H1 (cell line): ENCODE data around the gene LRBA. TPM values are rescaled to one million over a fixed set of nuclear protein-coding genes. Genes with fewer than 3 reads are reported as not detected.

ENCODE experiments used
- CTCF ChIA-PET: fragments of 300-600 bp; sonication (Branson Sonifier 250); formaldehyde crosslinking; loops from one replicate; lab custom pipeline; 2021; ENCODE audit not compliant: partially characterized antibody; lab: Charles Lee
- POLR2A ChIA-PET: fragments of 300-600 bp; sonication (Branson Sonifier 250); formaldehyde crosslinking; loops from one replicate; lab custom pipeline; 2021; ENCODE audit warnings: inconsistent platforms; ENCODE audit not compliant: partially characterized antibody; lab: Charles Lee
- DNase-seq, 2 experiments: peaks; one replicate each; pipeline versions ENCODE4 v3.0.0 to v3.0.0-alpha.2; 2010 to 2022; ENCODE audit warnings: low spot score in 2 of 2, low read depth in 1 of 2, mixed read lengths in 1 of 2
- FAIRE-seq: peaks from 2 replicates; lab custom pipeline; 2011; peaks lifted over from hg19 to GRCh38; lab: Jason Lieb, UNC
- H2AFZ ChIP-seq: 2 replicates; pipeline ENCODE4 v1.8.1; 2012; ENCODE audit warnings: low read length, inconsistent platforms
- H2AK5ac ChIP-seq: 2 replicates; pipeline ENCODE4 v1.6.1; 2013; ENCODE audit warnings: low read depth, low read length
- H2BK120ac ChIP-seq: replicated peaks from 2 replicates; pipeline ENCODE3; 2013; ENCODE audit warnings: low read depth, low read length, inconsistent platforms
- H2BK12ac ChIP-seq: 2 replicates; pipeline ENCODE4 v1.6.1; 2013; ENCODE audit warnings: low read depth, low read length
- H2BK15ac ChIP-seq: 2 replicates; pipeline ENCODE4 v1.6.1; 2013; ENCODE audit warnings: low read length
- H2BK20ac ChIP-seq: 2 replicates; pipeline ENCODE4 v1.6.1; 2013; ENCODE audit warnings: low read length
- H2BK5ac ChIP-seq: 2 replicates; pipeline ENCODE4 v1.6.1; 2013; ENCODE audit warnings: low read depth, low read length
- H3K14ac ChIP-seq: 2 replicates; pipeline ENCODE4 v1.6.1; 2013; ENCODE audit warnings: inconsistent platforms; ENCODE audit not compliant: insufficient read length
- H3K18ac ChIP-seq: 2 replicates; pipeline ENCODE4 v1.6.1; 2013; ENCODE audit warnings: low read length; ENCODE audit errors: extremely low read depth
- H3K23ac ChIP-seq: 2 replicates; pipeline ENCODE4 v1.6.1; 2013; ENCODE audit warnings: inconsistent platforms; ENCODE audit not compliant: insufficient read length
- H3K23me2 ChIP-seq: 2 replicates; pipeline ENCODE4 v1.6.1; 2013; ENCODE audit warnings: low read depth, low read length
- H3K27ac ChIP-seq: 2 replicates; pipeline ENCODE4 v1.6.1; 2011; ENCODE audit warnings: low read depth, low read length, inconsistent platforms
- H3K27me3 ChIP-seq, 4 experiments: replicated peaks in 1 of 4; 1 replicate in 1 of 4; 2 replicates in 3 of 4; pipeline versions ENCODE4 v1.6.1 to v1.8.1; 2011 to 2013; ENCODE audit warnings: low read length in 3 of 4, mild to moderate bottlenecking in 3 of 4, inconsistent platforms in 2 of 4, mixed read lengths in 2 of 4, moderate library complexity in 1 of 4; ENCODE audit not compliant: control insufficient read depth in 3 of 4, insufficient read depth in 3 of 4; ENCODE audit errors: extremely low read depth in 1 of 4
- H3K36me3 ChIP-seq, 4 experiments: 2 replicates each; pipeline versions ENCODE4 v1.6.1 to v1.8.1; 2011 to 2013; ENCODE audit warnings: mild to moderate bottlenecking in 4 of 4, low read length in 3 of 4, moderate library complexity in 2 of 4, control low read depth in 1 of 4, inconsistent platforms in 1 of 4; ENCODE audit not compliant: insufficient read depth in 4 of 4, control insufficient read depth in 2 of 4
- H3K4ac ChIP-seq: replicated peaks from 2 replicates; pipeline ENCODE3; 2013; ENCODE audit warnings: low read length, low read depth, mixed read lengths, inconsistent platforms; ENCODE audit not compliant: insufficient read length
- H3K4me1 ChIP-seq, 4 experiments: replicated peaks in 1 of 4; 1 replicate in 1 of 4; 2 replicates in 3 of 4; pipeline versions ENCODE4 v1.6.1 to v1.8.1; 2011 to 2013; ENCODE audit warnings: low read length in 3 of 4, inconsistent platforms in 2 of 4, mixed read lengths in 1 of 4; ENCODE audit not compliant: insufficient read depth in 4 of 4, control insufficient read depth in 3 of 4
- H3K4me2 ChIP-seq, 2 experiments: 2 replicates each; pipeline versions ENCODE4 v1.6.1 to v1.8.1; 2011 to 2013; ENCODE audit warnings: low read depth in 2 of 2, low read length in 2 of 2, control low read depth in 1 of 2, inconsistent platforms in 1 of 2, mild to moderate bottlenecking in 1 of 2; ENCODE audit not compliant: insufficient read depth in 1 of 2
- H3K4me3 ChIP-seq, 4 experiments: fragments of 200-600, 300-600 bp in 1 of 4; sonication (generic), shearing (Covaris generic), sonication (Bioruptor Twin) in 1 of 4; 2 replicates each; pipeline versions ENCODE4 v1.5.1 to v1.8.1; 2011 to 2016; ENCODE audit warnings: low read length in 4 of 4, low read depth in 3 of 4, control low read depth in 2 of 4, inconsistent platforms in 2 of 4, mild to moderate bottlenecking in 2 of 4, mixed read lengths in 1 of 4, moderate library complexity in 1 of 4; ENCODE audit not compliant: insufficient read depth in 2 of 4; ENCODE audit errors: extremely low read depth in 1 of 4
- H3K56ac ChIP-seq: replicated peaks from 2 replicates; pipeline ENCODE3; 2013; ENCODE audit warnings: low read depth, mild to moderate bottlenecking, mixed read lengths, low read length, inconsistent platforms; ENCODE audit not compliant: insufficient read length
- H3K79me1 ChIP-seq: 2 replicates; pipeline ENCODE4 v1.6.1; 2013; ENCODE audit warnings: low read depth, low read length, control low read depth
- H3K79me2 ChIP-seq, 2 experiments: 2 replicates each; pipeline versions ENCODE4 v1.6.1 to v1.8.1; 2012 to 2013; ENCODE audit warnings: low read length in 2 of 2, mild to moderate bottlenecking in 2 of 2, inconsistent platforms in 1 of 2; ENCODE audit not compliant: insufficient read depth in 2 of 2, control insufficient read depth in 1 of 2
- H3K9ac ChIP-seq, 4 experiments: replicated peaks in 1 of 4; 1 replicate in 1 of 4; 2 replicates in 3 of 4; pipeline versions ENCODE4 v1.6.1 to v1.8.1; 2011 to 2013; ENCODE audit warnings: low read depth in 3 of 4, low read length in 3 of 4, control low read depth in 2 of 4, mild to moderate bottlenecking in 2 of 4, moderate library complexity in 2 of 4, inconsistent platforms in 1 of 4; ENCODE audit errors: extremely low read depth in 1 of 4
- H3K9me3 ChIP-seq, 2 experiments: 2 replicates each; pipeline versions ENCODE4 v1.6.1 to v1.8.1; 2012 to 2013; ENCODE audit warnings: mild to moderate bottlenecking in 2 of 2, moderate library complexity in 2 of 2, control low read depth in 1 of 2, inconsistent platforms in 1 of 2, low read depth in 1 of 2, low read length in 1 of 2, mixed read lengths in 1 of 2; ENCODE audit not compliant: insufficient read depth in 2 of 2
- H4K20me1 ChIP-seq, 2 experiments: replicated peaks in 1 of 2; 2 replicates each; pipeline versions ENCODE3 to v1.8.1; 2011 to 2013; ENCODE audit warnings: inconsistent platforms in 2 of 2, low read length in 2 of 2, mild to moderate bottlenecking in 1 of 2; ENCODE audit not compliant: insufficient read depth in 2 of 2, control insufficient read depth in 1 of 2
- H4K5ac ChIP-seq: 2 replicates; pipeline ENCODE4 v1.6.1; 2013; ENCODE audit warnings: low read length, low read depth, mixed read lengths, inconsistent platforms; ENCODE audit not compliant: insufficient read length
- H4K8ac ChIP-seq: 2 replicates; pipeline ENCODE4 v1.8.0; 2013; ENCODE audit warnings: mild to moderate bottlenecking, moderate library complexity, low read length, inconsistent platforms; ENCODE audit not compliant: insufficient read depth; ENCODE audit errors: extremely low read depth
- H4K91ac ChIP-seq: replicated peaks from 2 replicates; pipeline ENCODE3; 2013; ENCODE audit warnings: low read length, mixed read lengths, inconsistent platforms; ENCODE audit not compliant: insufficient read length
- BCL11A ChIP-seq, 2 experiments: IDR thresholded peaks; one replicate each; pipeline ENCODE4 v1.6.1; 2011; ENCODE audit warnings: low read depth in 2 of 2, low read length in 2 of 2, mild to moderate bottlenecking in 2 of 2
- CREB1 ChIP-seq: IDR thresholded peaks from 2 replicates; pipeline ENCODE4 v1.6.1; 2012; ENCODE audit warnings: inconsistent platforms
- CTBP2 ChIP-seq: IDR thresholded peaks from 2 replicates; pipeline ENCODE4 v1.7.0; 2011; ENCODE audit warnings: borderline replicate concordance, mild to moderate bottlenecking, moderate library complexity, mixed read lengths, low read length; ENCODE audit not compliant: insufficient read depth, insufficient read length
- GTF2F1 ChIP-seq: IDR thresholded peaks from 2 replicates; pipeline ENCODE4 v1.6.1; 2012; ENCODE audit warnings: low read depth, low read length, improper control_type of control experiment, borderline replicate concordance
- JUND ChIP-seq: IDR thresholded peaks from 2 replicates; pipeline ENCODE4 v1.6.1; 2011; ENCODE audit warnings: mild to moderate bottlenecking, improper control_type of control experiment, low read length
- WGBS, 2 experiments: shearing (Covaris generic) in 1 of 2; methylation state at CpG; one replicate each; pipeline versions ENCODE4 v1.1.6 to v1.1.7; 2013 to 2015; ENCODE audit warnings: low lambda C conversion rate in 2 of 2, mixed read lengths in 2 of 2, inconsistent platforms in 1 of 2, low coverage in 1 of 2, missing lambda C conversion rate in 1 of 2; ENCODE audit not compliant: insufficient replicate concordance in 2 of 2, insufficient coverage in 1 of 2, insufficient read length in 1 of 2; ENCODE audit errors: extremely low coverage in 1 of 2, missing lambda C conversion rate in 1 of 2; 5-methylcytosine and 5-hydroxymethylcytosine counted together
- polyA plus RNA-seq, 7 experiments: library from polyadenylated mRNA; depleted of rRNA in 3 of 7; stranded (reverse) in 5 of 7; unstranded in 2 of 7; fragments of >200 nt in 5 of 7; fragments of 200-250 nt in 2 of 7; gene quantifications; 1 replicate in 5 of 7; 2 replicates in 1 of 7; 4 replicates in 1 of 7; pipeline versions ENCODE4 v1.2.1 to v1.2.3, GENCODE V29; 2011 to 2013; ENCODE audit warnings: missing spikeins in 2 of 7, mixed read lengths in 2 of 7
- total RNA-seq: library from RNA; stranded (reverse); fragmentation: NEBNext Ultra II Directional; extraction: Animal tissue kit (Norgen Biotek cat#: 25700); gene quantifications from 2 replicates; pipeline ENCODE4 v1.2.1, GENCODE V29; 2021

Gene LRBA
- total and polyA plus RNA-seq, 2 of the 8 experiments (the other 6 are each of a cell fraction or from before 2014, with no cell fraction given): 54.6 to 83.2 TPM

- H3K27me3 ChIP-seq: no peaks in the 10 kb centered on the region
- H4K5ac ChIP-seq: no peak overlapping the region
- H2BK120ac ChIP-seq: no peak overlapping the region
- H4K20me1 ChIP-seq: no peaks in the 10 kb centered on the region
- H3K23me2 ChIP-seq: no peaks in the 10 kb centered on the region
- DNase-seq (no peak), FAIRE-seq (no peak)
- no peak overlapping the region for H3K9ac ChIP-seq
- no peak overlapping the region for H3K23ac ChIP-seq
- H3K4ac ChIP-seq: no peak overlapping the region
- ChIA-PET POLR2A (interaction anchor here (0.6 kb wide), 1 partner anchor 9 kb away, joined by 3 read pairs; no protein-coding TSS in a partner anchor), CTCF (no interaction called here)
- H3K14ac ChIP-seq: no peak overlapping the region
- no peaks in the 10 kb centered on the region for H3K4me1 ChIP-seq
- no peak overlapping the region for H3K18ac ChIP-seq
- H4K91ac ChIP-seq: no peak overlapping the region
- H3K4me3 ChIP-seq: no peak overlapping the region
- no peak overlapping the region for H3K56ac ChIP-seq
- H3K79me2 ChIP-seq: no peaks in the 10 kb centered on the region
- no peak overlapping the region for H3K4me2 ChIP-seq
- H2BK15ac ChIP-seq: no peak overlapping the region
- no peak overlapping the region for H4K8ac ChIP-seq
- 95% methylated on average over 3 of the region's 3 CpGs; no CpG with 5 or more reads in 1 of the 2 experiments for WGBS, 2 experiments
- H3K79me1 ChIP-seq: no peaks in the 10 kb centered on the region
- no peak for TF ChIP-seq BCL11A (IDR thresholded peaks at IDR 0.05; ENCODE audit: low read depth in 2 of 2, low read length in 2 of 2)
- TF ChIP-seq GTF2F1: no peak
- no peak for TF ChIP-seq JUND
- no peak for TF ChIP-seq CREB1
- TF ChIP-seq CTBP2: no peak
- H3K36me3 ChIP-seq: no peaks in the 10 kb centered on the region
- H2AK5ac ChIP-seq: no peak overlapping the region
- no peak overlapping the region for H2AFZ ChIP-seq
- H2BK12ac ChIP-seq: no peak overlapping the region
- H3K27ac ChIP-seq: no peak overlapping the region
- no peak overlapping the region for H2BK20ac ChIP-seq
- H2BK5ac ChIP-seq: no peak overlapping the region
- no peaks in the 10 kb centered on the region for H3K9me3 ChIP-seq
These were observed 659.1 kb downstream of the LRBA start for GRCh38 chr4:150355858-150356455.
